ENCODE measurements around the gene EFNA3. TPM values are rescaled to one million over a fixed set of nuclear protein-coding genes. Genes with fewer than 3 reads are reported as not detected.

Gene EFNA3
- total RNA-seq, 1 experiment from 2014 or later, result 20.4 TPM

DNA sequence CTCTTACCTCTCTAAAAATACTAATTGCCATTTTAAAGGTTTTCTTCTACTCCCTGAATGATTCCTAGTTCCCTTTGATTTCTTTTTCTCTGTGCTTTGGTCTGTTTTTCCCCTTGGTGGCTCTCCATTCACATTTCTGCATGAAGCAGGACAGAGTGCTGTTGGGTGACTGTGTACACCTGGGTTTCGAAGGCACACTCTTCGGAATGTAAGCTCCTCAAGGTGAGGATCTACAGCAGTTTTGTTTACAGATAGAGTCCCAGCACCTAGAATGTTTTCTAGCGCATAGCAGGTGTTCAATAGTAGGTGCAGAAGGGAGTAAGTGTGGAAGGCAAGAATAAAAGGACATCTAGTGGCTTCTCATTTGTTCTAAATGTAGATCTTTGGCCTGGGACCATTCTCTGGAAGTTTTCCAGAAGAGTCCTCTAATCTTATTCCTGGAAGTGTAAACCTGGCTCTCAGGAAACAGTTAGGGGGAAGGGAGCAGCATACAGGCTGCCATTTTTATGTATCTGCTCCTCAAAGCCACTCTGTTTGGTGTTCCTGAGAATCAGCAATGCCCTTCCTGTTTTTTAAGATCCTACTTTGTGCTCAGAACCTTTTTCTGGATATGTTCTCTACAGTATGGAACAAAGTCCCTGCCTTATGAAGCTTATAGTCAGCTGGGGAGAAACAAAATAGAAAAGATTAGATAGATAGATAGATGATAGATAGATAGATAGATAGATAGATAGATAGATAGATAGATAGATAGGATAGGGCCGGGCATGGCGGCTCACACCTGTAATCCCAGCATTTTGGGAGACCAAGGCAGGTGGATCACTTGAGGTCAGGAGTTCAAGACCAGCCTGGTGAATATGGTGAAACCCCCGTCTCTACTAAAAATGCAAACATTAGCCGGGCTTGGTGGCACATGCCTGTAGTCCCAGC is 26.2 kb downstream of the EFNA3 start:
- Histone ChIP-seq H3K9me2 (ENCODE audit: insufficient read depth) (no peaks in the 10 kb centered on the region), H3K36me3 (ENCODE audit: control insufficient read depth in 1 of 2, insufficient read depth in 2 of 2, low read length in 2 of 2) (no peaks in the 10 kb centered on the region), H3K9me3 (ENCODE audit: control insufficient read depth in 1 of 2, insufficient read depth in 1 of 2, low read depth in 1 of 2, low read length in 2 of 2) (no peaks in the 10 kb centered on the region), H3K79me2 (ENCODE audit: insufficient read depth, low read length) (no peaks in the 10 kb centered on the region), H3K27me3 (ENCODE audit: insufficient read depth, low read length) (no peaks in the 10 kb centered on the region), H3K9ac (ENCODE audit: low read length) (no peak overlapping the region), H3K4me2 (ENCODE audit: low read length) (no peak overlapping the region), H2AFZ (ENCODE audit: low read depth, low read length, poor library complexity, severe bottlenecking) (no peak overlapping the region), H3K4me1 (ENCODE audit: control insufficient read depth in 1 of 2, insufficient read depth in 2 of 2, low read length in 2 of 2) (no peaks in the 10 kb centered on the region), H3K4me3 (replicated peaks in 1 of 2; ENCODE audit: low read depth in 1 of 2, low read length in 2 of 2) (no peak overlapping the region), H4K20me1 (ENCODE audit: insufficient read depth) (no peaks in the 10 kb centered on the region), H3K27ac (ENCODE audit: low read depth, low read length) (no peak overlapping the region)
- ChIA-PET RAD21 (ENCODE audit: low non-redundant PET in 1 of 2, low total read pairs in 2 of 2, uncharacterized antibody in 2 of 2, unreplicated experiment in 2 of 2) (no interaction called here), POLR2A (no interaction called here), CTCF (no interaction called here)
- no peak for DNase-seq (ENCODE audit: low read depth, low spot score)
- ATAC-seq, result no peak
- no TSS peak for BruUV-seq (replicated peaks)
- TF ChIP-seq TCF7L2 (IDR thresholded peaks at IDR 0.05; ENCODE audit: borderline replicate concordance, extremely low read depth, insufficient read depth, insufficient read length), result no peak
- no peak for TF ChIP-seq ZNF274 (IDR thresholded peaks at IDR 0.05; ENCODE audit: low read depth, low read length)
- no peak for TF ChIP-seq EZH2 (IDR thresholded peaks at IDR 0.05)
- no peak for TF ChIP-seq JUND (IDR thresholded peaks at IDR 0.05)
- TF ChIP-seq FOSL1 (IDR thresholded peaks at IDR 0.05; ENCODE audit: low read depth), result no peak
- no peak for TF ChIP-seq POLR2AphosphoS5 (IDR thresholded peaks at IDR 0.05; ENCODE audit: low read depth, low read length)
- no peak for TF ChIP-seq YY1 (IDR thresholded peaks at IDR 0.05; ENCODE audit: extremely low read depth, insufficient replicate concordance, low read depth, low read length)
- TF ChIP-seq, protein P1, sequence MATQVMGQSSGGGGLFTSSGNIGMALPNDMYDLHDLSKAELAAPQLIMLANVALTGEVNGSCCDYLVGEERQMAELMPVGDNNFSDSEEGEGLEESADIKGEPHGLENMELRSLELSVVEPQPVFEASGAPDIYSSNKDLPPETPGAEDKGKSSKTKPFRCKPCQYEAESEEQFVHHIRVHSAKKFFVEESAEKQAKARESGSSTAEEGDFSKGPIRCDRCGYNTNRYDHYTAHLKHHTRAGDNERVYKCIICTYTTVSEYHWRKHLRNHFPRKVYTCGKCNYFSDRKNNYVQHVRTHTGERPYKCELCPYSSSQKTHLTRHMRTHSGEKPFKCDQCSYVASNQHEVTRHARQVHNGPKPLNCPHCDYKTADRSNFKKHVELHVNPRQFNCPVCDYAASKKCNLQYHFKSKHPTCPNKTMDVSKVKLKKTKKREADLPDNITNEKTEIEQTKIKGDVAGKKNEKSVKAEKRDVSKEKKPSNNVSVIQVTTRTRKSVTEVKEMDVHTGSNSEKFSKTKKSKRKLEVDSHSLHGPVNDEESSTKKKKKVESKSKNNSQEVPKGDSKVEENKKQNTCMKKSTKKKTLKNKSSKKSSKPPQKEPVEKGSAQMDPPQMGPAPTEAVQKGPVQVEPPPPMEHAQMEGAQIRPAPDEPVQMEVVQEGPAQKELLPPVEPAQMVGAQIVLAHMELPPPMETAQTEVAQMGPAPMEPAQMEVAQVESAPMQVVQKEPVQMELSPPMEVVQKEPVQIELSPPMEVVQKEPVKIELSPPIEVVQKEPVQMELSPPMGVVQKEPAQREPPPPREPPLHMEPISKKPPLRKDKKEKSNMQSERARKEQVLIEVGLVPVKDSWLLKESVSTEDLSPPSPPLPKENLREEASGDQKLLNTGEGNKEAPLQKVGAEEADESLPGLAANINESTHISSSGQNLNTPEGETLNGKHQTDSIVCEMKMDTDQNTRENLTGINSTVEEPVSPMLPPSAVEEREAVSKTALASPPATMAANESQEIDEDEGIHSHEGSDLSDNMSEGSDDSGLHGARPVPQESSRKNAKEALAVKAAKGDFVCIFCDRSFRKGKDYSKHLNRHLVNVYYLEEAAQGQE (IDR thresholded peaks at IDR 0.05; ENCODE audit: low read depth), result no peak
- no peak for TF ChIP-seq ELF1 (IDR thresholded peaks at IDR 0.05; ENCODE audit: borderline replicate concordance, low read depth)
- TF ChIP-seq POLR2A (IDR thresholded peaks at IDR 0.05; ENCODE audit: borderline replicate concordance, extremely low read depth, insufficient read depth, insufficient read length), result no peak
- TF ChIP-seq, protein P2, sequence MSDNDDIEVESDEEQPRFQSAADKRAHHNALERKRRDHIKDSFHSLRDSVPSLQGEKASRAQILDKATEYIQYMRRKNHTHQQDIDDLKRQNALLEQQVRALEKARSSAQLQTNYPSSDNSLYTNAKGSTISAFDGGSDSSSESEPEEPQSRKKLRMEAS (IDR thresholded peaks at IDR 0.05), result no peak
- TF ChIP-seq, protein P3, sequence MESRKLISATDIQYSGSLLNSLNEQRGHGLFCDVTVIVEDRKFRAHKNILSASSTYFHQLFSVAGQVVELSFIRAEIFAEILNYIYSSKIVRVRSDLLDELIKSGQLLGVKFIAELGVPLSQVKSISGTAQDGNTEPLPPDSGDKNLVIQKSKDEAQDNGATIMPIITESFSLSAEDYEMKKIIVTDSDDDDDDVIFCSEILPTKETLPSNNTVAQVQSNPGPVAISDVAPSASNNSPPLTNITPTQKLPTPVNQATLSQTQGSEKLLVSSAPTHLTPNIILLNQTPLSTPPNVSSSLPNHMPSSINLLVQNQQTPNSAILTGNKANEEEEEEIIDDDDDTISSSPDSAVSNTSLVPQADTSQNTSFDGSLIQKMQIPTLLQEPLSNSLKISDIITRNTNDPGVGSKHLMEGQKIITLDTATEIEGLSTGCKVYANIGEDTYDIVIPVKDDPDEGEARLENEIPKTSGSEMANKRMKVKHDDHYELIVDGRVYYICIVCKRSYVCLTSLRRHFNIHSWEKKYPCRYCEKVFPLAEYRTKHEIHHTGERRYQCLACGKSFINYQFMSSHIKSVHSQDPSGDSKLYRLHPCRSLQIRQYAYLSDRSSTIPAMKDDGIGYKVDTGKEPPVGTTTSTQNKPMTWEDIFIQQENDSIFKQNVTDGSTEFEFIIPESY (IDR thresholded peaks at IDR 0.05; ENCODE audit: extremely low read depth, insufficient replicate concordance, low read length), result no peak
- TF ChIP-seq ZFX (IDR thresholded peaks at IDR 0.05), result no peak
- TF ChIP-seq EGR1 (IDR thresholded peaks at IDR 0.05; ENCODE audit: low read depth), result no peak
- TF ChIP-seq ATF3 (IDR thresholded peaks at IDR 0.05), result no peak
- no peak for TF ChIP-seq SIN3A (IDR thresholded peaks at IDR 0.05; ENCODE audit: low read depth)
- intact Hi-C loops (cut with micrococcal nuclease), result no loop called here

Data from HCT116 (cell line).